ENCODE data around the gene TMEM132C.

DNA sequence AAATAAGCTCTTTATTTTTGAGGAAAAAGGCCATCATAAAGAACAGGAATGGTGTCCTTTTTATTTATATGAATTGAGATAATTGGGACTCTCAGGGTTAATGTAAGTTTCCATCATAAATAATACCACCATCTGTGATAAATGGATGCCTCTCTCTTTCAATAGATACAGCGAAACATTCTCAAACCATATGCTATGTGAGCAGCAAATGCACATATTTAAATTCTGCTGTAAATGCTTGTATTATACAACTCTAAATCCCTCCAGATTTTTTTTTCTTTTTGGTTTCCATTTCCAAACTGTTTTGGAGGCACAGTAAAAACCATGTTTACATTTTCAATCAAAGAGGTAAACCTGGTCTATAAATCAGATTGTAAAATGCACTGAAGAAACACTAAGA, 132.3 kb downstream of the TMEM132C start:
- TF ChIP-seq FOXA2 (IDR thresholded peaks at IDR 0.05) (no peak), TAF1 (conservative IDR thresholded peaks at IDR 0.05) (no peak), RAD21 (IDR thresholded peaks at IDR 0.05) (no peak)
- TF ChIP-seq, protein P1, sequence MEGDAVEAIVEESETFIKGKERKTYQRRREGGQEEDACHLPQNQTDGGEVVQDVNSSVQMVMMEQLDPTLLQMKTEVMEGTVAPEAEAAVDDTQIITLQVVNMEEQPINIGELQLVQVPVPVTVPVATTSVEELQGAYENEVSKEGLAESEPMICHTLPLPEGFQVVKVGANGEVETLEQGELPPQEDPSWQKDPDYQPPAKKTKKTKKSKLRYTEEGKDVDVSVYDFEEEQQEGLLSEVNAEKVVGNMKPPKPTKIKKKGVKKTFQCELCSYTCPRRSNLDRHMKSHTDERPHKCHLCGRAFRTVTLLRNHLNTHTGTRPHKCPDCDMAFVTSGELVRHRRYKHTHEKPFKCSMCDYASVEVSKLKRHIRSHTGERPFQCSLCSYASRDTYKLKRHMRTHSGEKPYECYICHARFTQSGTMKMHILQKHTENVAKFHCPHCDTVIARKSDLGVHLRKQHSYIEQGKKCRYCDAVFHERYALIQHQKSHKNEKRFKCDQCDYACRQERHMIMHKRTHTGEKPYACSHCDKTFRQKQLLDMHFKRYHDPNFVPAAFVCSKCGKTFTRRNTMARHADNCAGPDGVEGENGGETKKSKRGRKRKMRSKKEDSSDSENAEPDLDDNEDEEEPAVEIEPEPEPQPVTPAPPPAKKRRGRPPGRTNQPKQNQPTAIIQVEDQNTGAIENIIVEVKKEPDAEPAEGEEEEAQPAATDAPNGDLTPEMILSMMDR (IDR thresholded peaks at IDR 0.05; ENCODE audit: low read depth, low read length, missing input control): no peak
- TF ChIP-seq, protein P2, sequence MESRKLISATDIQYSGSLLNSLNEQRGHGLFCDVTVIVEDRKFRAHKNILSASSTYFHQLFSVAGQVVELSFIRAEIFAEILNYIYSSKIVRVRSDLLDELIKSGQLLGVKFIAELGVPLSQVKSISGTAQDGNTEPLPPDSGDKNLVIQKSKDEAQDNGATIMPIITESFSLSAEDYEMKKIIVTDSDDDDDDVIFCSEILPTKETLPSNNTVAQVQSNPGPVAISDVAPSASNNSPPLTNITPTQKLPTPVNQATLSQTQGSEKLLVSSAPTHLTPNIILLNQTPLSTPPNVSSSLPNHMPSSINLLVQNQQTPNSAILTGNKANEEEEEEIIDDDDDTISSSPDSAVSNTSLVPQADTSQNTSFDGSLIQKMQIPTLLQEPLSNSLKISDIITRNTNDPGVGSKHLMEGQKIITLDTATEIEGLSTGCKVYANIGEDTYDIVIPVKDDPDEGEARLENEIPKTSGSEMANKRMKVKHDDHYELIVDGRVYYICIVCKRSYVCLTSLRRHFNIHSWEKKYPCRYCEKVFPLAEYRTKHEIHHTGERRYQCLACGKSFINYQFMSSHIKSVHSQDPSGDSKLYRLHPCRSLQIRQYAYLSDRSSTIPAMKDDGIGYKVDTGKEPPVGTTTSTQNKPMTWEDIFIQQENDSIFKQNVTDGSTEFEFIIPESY (IDR thresholded peaks at IDR 0.05): no peak
- TF ChIP-seq, protein P3, sequence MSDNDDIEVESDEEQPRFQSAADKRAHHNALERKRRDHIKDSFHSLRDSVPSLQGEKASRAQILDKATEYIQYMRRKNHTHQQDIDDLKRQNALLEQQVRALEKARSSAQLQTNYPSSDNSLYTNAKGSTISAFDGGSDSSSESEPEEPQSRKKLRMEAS (IDR thresholded peaks at IDR 0.05): no peak

All from liver (tissue), 3 donors.